Neural progenitor cell (in vitro differentiated cells): ENCODE results near the gene GCNT4.

Source experiments
- CTCF ChIP-seq: fragments of 200-600 bp; sonication (generic); IDR thresholded peaks from 2 replicates; pipeline ENCODE4 v1.5.1; 2017; ENCODE audit warnings: antibody characterized with exemption, mild to moderate bottlenecking
- EZH2 ChIP-seq: fragments of 200-600 bp; sonication (generic); IDR thresholded peaks from 2 replicates; pipeline ENCODE4 v1.6.1; 2017; ENCODE audit warnings: antibody characterized with exemption, mild to moderate bottlenecking, moderate library complexity
- EZH2phosphoT487 ChIP-seq: fragments of 200-600 bp; sonication (generic); IDR thresholded peaks from 2 replicates; pipeline ENCODE4 v1.6.1; 2017; ENCODE audit warnings: antibody characterized with exemption

- TF ChIP-seq CTCF: no peak
- no peak for TF ChIP-seq EZH2phosphoT487
- no peak for TF ChIP-seq EZH2
Observed at GRCh38 chr5:75031366-75031765, 21.0 kb downstream of the GCNT4 start.
